GM19238 (cell line): ENCODE measurements around the gene PTPRN2.
"Not testable (repeated sequence)": the region's sequence is repeated elsewhere in the genome, so short reads cannot be mapped to it uniquely, and the experiment has no call there.

ENCODE experiments used
- DNase-seq: peaks from one replicate; pipeline ENCODE4 v3.0.0; 2011; ENCODE audit warnings: low spot score; ENCODE audit not compliant: insufficient read length

PTPRN2 gene

DNA sequence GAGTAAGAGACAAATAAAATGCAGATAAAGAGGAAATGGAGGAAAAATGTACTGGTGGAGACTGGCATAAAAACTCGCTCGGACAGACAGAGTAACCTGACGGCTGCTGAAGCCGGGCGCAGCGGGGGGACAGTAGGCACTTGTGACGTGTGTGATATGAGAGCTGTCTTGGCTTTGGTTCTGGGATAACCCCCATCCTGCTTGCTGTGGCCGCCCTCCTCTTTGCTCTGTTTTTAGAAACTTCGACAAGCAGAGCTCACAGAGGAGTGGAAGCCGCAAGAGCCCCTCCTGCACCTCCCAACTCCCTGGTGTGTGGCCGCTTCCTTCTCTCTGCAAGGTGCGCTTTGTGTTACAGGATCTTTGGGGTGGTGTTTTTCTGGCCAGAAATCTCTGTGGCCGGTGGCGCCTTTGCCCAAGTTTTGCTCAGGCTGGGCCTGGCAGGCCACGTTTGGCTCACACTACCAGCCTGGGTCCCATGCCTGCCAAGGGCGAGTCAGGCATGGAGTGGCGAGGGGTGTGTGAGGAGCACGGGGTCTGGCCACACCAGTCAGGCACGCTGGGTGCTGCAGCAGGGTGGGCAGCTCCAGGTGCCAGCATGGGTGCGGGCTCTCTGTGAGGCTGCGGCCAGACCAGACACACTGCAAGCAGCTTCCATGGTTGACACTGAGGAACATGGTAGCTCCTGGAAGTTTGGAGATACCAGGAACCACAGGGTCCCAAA, 982.8 kb downstream of the PTPRN2 start:
- no peak for DNase-seq

GRCh38 chr7:157603716-157604115, 983.9 kb downstream of the PTPRN2 start:
- no peak for DNase-seq

DNA sequence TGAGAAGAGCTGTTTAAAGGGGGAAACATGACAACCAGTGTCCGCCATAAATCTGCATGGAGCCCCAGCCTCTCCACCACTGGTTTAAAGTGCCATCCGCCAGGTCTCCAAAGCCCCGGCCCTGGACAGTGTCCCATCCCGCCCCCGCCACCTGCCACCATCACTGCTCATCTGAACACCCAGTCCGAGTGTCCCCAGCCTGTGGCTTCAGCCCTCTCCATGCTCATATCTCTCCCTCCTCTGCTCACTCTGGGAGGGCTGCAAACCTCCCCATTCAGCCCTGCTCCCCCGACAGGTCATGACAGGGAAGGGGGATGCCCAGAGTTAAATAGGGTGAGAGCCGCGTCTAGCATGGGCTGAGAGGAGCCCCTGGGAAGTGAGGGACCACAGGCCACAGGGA, 984.6 kb downstream of the PTPRN2 start:
- no peak for DNase-seq

DNA sequence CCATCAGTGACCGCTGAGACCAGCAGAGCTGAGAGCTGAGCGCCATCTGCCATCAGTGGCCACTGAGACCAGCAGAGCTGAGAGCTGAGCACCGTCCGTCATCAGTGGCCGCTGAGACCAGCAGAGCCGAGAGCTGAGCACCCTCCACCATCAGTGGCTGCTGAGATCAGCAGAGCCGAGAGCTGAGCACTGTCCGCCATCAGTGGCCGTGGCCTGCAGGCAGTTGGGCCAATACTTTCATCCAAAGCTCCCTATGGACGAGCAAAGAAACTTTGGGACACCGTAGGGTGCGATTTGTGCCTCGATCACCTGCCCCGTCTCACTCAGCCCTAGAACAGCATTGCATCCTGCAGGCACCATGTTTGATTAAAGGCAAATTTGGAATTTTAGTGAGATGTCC, 985.0 kb downstream of the PTPRN2 start:
- no peak for DNase-seq

DNA sequence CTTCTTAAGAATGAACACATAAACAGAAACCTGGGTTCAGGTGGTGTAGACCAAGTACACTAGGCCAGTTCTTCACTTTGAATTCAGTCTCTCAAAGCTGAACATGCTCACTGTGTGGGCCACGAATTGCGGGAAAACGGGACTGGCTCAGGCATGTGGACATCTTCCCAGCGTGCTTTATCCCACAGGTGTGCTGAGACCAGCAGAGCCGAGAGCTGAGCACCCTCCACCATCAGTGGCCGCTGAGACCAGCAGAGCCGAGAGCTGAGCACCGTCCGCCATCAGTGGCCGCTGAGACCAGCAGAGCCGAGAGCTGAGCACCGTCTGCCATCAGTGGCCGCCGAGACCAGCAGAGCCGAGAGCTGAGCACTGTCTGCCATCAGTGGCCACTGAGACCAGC, 985.5 kb downstream of the PTPRN2 start:
- DNase-seq, result no peak

GRCh38 chr7:157601530-157601929, 986.1 kb downstream of the PTPRN2 start:
- no peak for DNase-seq

DNA sequence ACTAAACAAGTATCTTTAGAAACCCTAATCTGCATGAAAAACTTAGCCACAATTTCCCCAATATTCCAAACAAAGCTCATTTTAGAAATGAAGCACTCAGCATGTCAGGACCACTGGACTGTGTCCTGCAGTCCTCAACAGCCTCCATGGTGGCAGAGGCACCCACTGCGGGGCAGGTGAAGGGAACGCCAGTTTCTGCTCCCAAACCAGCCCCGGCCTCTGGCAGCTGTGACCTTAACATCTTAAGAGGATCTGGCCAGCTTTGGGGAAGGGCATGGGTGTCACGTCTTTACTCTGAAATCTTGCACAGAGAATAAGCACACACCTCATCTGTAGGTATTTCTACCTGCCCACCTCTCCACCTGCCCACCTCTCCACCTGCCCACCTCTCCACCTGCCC, 988.1 kb downstream of the PTPRN2 start:
- no peak for DNase-seq

DNA sequence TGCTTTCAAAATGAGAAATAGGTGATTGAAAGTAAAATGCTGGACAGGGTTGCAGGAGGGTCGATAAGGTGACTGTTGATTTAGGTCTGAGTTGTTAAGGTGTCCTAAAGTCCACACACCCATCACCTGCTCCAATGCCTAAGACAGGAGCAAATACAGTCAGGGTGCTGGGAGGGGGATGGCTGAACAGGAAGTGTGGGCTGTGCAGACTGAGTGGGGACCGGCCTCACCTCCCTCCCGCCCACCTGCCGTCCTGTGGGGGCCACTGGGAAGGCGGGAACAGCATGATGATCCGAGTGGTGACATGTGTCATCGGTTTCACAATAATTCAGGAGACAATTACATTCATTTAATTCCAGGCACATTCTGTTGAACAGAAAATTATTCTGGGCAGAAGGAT, 990.1 kb downstream of the PTPRN2 start:
- no peak for DNase-seq

GRCh38 chr7:157596881-157597280, 990.7 kb downstream of the PTPRN2 start:
- DNase-seq, result no peak

- no peak for DNase-seq
Measured at GRCh38 chr7:157596471-157596870, 991.2 kb downstream of the PTPRN2 start.

DNA sequence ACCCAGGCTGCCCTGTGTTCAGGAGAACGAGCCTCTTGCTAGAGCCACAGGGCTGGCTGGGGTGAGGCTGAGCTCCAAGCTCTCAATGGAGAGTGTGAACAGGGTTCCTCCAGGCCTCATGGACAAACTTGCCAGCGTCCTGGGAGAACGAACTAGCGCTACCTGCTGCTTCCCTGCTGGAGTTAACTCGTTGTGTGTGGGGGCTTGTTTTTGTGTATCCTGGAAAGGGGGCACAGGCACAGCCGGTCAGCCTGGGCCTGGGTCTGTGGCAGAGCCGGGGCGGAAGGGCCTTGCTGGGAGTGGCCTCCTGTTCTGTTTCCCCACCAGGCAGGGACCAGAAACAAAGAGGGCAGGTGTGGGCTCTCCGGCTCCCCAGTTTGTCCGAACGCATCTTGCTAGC, 991.6 kb downstream of the PTPRN2 start:
- DNase-seq, result no peak

- no peak for DNase-seq
Measured at GRCh38 chr7:157595086-157595855, 992.4 kb downstream of the PTPRN2 start.

- DNase-seq, result no peak
Measured at GRCh38 chr7:157594306-157594705, 993.3 kb downstream of the PTPRN2 start.

- DNase-seq, result no peak
Measured at GRCh38 chr7:157593541-157593940, 994.1 kb downstream of the PTPRN2 start.

DNA sequence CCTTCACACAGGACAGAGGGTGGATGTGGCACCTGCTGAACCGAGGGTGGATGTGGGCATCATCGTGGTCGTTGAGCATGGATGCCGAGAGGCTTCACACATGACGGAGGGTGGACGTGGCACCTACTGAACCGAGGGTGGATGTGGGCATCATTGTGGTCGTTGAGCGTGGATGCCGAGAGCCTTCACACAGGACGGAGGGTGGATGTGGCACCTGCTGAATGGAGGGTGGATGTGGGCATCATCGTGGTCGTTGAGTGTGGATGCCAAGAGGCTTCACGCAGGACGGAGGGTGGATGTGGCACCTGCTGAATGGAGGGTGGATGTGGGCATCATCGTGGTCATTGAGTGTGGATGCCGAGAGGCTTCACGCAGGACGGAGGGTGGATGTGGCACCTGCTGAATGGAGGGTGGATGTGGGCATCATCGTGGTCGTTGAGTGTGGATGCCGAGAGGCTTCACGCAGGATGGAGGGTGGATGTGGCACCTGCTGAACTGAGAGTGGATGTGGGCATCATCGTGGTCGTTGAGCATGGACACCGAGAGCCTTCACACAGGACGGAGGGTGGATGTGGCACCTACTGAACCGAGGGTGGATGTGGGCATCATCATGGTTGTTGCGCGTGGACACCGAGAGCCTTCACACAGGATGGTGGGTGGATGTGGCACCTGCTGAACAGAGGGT, 994.8 kb downstream of the PTPRN2 start:
- DNase-seq, result not testable (repeated sequence)

- DNase-seq, result no peak
Measured at GRCh38 chr7:157590526-157590925, 997.1 kb downstream of the PTPRN2 start.

DNA sequence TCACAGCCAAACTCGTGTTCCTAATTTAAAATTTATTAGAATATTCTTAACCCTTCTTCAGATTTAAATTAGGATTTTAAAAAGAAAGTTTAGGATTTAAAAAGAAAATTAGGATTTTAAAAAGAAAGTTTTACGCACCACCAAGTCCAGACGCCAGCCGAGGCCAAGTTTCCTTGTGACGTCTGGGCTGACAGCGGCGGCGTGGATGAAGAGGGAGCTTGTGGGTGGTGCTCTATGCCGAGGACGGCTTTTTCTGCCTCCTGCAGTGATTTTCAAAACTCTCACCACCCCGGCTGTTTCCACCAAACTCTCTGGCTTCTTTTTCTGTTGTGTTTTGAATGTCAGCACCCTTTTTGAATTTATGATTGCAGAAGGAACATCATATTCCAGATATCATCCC, 997.9 kb downstream of the PTPRN2 start:
- DNase-seq, result no peak

- DNase-seq, result no peak
Measured at GRCh38 chr7:157587805-157588560, 999.6 kb downstream of the PTPRN2 start.

DNA sequence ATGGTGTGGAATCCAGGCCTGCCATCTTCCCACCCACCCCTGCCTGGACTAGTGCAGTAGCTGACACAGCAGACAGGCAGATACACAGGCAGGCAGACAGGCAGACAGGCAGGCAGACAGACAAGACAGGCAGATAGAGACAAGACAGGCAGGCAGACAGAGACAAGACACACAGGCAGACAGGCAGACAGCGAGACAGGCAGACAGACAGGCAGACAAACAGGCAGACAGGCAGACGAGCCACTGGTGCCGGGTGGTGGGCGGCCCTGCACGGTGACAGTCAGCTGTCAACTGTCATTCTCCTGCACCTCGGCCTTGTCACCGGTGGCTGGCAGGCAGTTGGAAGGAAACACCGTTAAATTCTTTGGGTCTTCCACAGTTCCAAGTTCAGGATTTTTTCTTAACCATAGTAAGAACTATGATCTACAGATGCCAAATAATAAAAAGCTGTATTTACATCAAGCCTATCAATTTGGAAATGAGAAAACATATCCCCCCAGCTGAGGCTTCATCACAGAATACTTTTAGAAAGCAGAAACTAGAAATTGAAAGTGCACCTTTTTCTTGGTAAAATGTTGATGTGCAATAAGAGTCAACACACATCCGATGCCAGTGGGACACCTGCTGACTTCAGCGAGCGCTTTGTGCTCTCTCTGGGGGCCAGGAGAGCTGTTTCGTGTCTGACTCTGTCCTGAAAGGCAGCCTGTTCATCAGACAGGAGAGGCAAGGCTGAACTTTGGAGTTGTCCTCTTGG, 1000.4 kb downstream of the PTPRN2 start:
- no peak for DNase-seq

- no peak for DNase-seq
Measured at GRCh38 chr7:157586426-157586955, 1001.1 kb downstream of the PTPRN2 start.
